OCI-LY1 (cell line): ENCODE results near the gene NAV2.

ENCODE experiments used
- EZH2 ChIP-seq: fragments of 200-600 bp; sonication (generic), shearing (Covaris generic); IDR thresholded peaks from 2 replicates; pipeline ENCODE4 v1.8.0; 2017; ENCODE audit warnings: borderline replicate concordance, mixed run types, mild to moderate bottlenecking, antibody characterized with exemption, low read length, moderate library complexity, mixed read lengths
- TF ChIP-seq, protein P1 (sequence below): fragments of 200-600 bp; sonication (generic), shearing (Covaris generic); IDR thresholded peaks from 2 replicates; pipeline ENCODE4 v1.5.1; 2017; ENCODE audit warnings: mild to moderate bottlenecking, antibody characterized with exemption, low read length, moderate library complexity, mixed read lengths

DNA sequence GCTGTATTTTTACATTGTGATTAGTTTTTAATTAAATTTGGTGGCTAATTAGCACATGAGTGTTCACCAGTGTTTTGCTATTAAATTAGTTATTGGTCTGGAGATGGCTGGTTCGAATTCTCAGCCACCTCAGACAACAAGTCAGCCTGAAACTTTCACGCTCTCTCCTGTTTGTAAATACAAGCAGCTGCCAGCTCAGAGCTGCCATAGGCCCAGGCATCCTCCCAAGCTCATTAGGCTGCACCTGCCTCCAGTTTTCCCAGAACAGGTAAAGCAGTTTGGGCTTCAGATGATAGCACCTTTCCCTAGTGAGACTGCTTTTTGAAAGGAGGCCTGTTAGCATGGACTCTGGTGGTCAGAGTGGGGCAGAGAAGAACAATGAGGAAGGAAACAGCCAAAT lies 156.8 kb downstream of the NAV2 start:
- TF ChIP-seq, protein P1, sequence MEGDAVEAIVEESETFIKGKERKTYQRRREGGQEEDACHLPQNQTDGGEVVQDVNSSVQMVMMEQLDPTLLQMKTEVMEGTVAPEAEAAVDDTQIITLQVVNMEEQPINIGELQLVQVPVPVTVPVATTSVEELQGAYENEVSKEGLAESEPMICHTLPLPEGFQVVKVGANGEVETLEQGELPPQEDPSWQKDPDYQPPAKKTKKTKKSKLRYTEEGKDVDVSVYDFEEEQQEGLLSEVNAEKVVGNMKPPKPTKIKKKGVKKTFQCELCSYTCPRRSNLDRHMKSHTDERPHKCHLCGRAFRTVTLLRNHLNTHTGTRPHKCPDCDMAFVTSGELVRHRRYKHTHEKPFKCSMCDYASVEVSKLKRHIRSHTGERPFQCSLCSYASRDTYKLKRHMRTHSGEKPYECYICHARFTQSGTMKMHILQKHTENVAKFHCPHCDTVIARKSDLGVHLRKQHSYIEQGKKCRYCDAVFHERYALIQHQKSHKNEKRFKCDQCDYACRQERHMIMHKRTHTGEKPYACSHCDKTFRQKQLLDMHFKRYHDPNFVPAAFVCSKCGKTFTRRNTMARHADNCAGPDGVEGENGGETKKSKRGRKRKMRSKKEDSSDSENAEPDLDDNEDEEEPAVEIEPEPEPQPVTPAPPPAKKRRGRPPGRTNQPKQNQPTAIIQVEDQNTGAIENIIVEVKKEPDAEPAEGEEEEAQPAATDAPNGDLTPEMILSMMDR = no peak
- TF ChIP-seq EZH2 = no peak
